Astrocyte of the cerebellum (primary cell): ENCODE measurements around the gene MARCHF4.

Source experiments
- DNase-seq: peaks from one replicate; pipeline ENCODE4 v3.0.0-alpha.2; 2011; ENCODE audit warnings: low read depth
- H3K4me3 ChIP-seq: 2 replicates; pipeline ENCODE4 v1.5.1; 2011; ENCODE audit warnings: mild to moderate bottlenecking, low read depth, low read length, moderate library complexity
- CTCF ChIP-seq: IDR thresholded peaks from 2 replicates; pipeline ENCODE4 v1.5.1; 2012; ENCODE audit warnings: low read length, low read depth, moderate library complexity, mild to moderate bottlenecking; ENCODE audit errors: missing control alignments
- in situ Hi-C: cut with HindIII; loops from 2 replicates; pipeline ENCODE4 v1.10.0; 2017; ENCODE audit warnings: low sequenced_read_pairs

The MARCHF4 gene

DNA sequence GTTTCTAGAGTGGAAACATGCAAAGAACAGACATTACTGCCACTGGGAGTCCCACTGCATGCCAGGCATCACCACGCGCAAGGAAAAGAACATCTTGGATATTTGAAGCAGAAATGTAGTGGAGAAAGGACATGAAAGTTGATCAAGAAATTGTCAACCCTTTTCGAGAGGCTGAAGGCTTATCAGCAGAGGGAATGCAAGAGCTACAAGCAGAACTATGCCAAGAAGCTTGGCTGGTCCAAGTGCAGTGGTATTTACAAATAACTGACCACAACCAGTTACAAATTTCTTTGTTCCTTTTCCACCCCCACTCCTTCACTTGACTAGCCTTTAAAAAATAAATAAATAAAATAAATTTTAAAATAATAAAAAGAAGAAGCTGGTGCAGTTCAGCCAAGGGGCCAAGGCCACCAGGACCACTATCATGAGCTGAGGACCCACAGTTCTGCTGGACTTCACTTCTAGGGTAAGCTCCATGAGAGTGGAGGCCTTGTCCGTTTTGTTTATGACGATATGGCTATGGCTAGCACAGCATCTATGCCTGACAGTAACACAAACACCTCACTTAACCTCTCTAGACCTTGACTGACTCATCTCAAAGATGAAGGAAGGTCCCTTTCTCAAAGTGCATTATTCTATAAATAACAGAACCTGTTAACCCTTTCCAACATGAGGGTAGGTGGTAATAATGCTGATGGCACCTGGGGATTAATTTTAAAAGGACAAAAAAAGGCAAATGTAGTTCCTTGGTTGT, 20.9 kb downstream of the MARCHF4 start:
- no peak for DNase-seq
- in situ Hi-C loops = no loop called here
- H3K4me3 ChIP-seq = no peak overlapping the region
- no peak for TF ChIP-seq CTCF

DNA sequence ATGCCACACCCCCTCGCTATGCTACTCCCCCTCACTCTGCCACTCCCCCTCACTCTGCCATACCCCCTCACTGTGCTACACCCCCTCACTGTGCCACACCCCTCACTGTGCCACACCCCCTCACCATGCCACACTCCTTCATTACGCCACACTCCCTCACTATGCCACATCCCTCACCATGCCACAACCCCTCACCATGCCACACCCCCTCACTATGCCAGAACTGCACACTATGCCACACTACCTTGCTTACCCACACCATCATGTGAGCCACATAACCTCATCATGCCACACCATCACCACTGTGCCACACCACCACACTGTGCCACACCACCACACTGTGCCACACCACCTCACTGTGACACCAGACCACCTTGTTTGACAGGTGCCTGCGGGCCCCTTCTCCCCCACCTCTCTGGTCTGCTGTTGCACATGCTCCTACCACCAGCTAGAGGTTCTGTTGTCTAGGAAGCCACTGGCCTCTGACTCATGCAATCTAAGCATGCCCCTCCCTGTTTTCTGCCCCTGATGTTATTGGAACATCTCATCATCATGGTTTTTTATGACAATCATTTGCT, 22.0 kb downstream of the MARCHF4 start:
- H3K4me3 ChIP-seq = no peak overlapping the region
- TF ChIP-seq CTCF = no peak
- DNase-seq = no peak
- in situ Hi-C loops = no loop called here

DNA sequence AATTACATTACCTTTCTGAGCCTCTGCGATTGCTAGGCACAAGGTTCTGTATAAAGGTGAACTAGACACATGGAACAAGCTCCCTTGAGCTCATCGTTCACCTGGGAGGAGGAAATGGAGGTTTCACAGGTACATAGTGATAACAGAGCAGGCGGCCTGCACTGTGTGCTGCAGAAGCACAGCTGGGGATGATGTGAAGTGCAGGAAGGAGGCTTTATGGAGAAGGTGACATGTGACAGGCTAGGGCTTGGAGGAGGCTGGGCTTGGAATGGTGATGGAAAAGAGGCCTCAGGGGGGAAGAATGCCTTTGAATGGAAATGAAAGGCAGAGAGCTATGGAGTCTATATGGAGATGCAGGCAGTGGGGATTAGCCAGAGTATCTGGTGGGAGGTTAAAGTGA, 22.9 kb downstream of the MARCHF4 start:
- in situ Hi-C loops = no loop called here
- DNase-seq = no peak
- no peak for TF ChIP-seq CTCF
- H3K4me3 ChIP-seq = no peak overlapping the region

DNA sequence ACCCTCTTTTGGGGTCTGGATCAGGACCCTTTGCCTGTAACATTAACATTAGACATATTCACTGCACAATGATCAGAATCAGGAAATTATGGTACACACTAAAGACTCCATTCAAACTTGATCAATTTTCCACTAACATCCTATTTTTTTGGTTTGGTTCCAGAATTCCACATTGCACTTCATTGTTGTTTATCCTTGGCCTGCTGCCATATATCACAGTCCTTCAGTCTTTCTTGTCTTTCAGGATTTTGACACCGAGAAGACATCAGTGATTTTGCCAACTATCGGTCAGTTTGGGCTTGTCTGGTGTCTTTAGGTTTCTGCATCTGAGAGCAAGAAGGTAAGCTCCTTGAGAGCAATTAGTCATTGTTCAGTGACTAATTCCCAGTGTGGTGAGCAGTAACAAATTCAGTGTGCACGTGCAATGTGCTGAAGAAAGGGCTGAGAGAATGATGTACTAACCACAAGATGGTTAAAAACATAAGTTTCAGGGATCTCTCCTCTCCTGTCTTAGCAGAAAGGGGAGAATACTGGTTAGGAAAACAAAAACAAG, 23.5 kb downstream of the MARCHF4 start:
- no peak for DNase-seq
- no peak for TF ChIP-seq CTCF

DNA sequence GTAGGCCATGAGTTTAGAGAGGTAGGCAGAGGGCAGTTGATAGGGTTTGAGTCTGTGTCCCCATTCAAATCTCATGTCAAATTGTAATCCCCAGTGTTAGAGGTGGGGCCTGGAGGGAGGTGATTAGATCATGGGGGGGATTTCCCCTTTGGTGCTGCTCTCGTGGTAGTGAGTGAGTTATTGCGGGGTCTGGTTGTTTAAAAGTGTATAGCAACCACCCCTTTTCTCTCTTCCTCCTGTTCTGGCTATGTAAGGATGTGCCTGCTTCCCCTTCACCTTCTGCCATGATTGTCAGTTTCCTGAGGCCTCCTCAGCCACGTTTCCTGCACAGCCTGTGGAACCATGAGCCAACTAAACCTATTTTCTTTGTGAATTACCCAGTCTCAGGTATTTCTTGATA, 25.5 kb downstream of the MARCHF4 start:
- TF ChIP-seq CTCF = no peak
- DNase-seq = no peak
- H3K4me3 ChIP-seq = no peak overlapping the region
- in situ Hi-C loops = no loop called here

More for the DNA sequence above, 23.5 kb downstream of the MARCHF4 start:
- in situ Hi-C loops = no loop called here
- H3K4me3 ChIP-seq = no peak overlapping the region

- TF ChIP-seq CTCF = no peak
- no peak for DNase-seq
- in situ Hi-C loops = no loop called here
- no peak overlapping the region for H3K4me3 ChIP-seq
These were observed 26.4 kb downstream of the MARCHF4 start for GRCh38 chr2:216345846-216346245.
